Measurements from ENCODE around the gene EPHB4. TPM values are rescaled to one million over a fixed set of nuclear protein-coding genes. Genes with fewer than 3 reads are reported as not detected.

EPHB4 gene
- total and polyA plus RNA-seq, 2 of the 8 experiments (the other 6 are each of a cell fraction or from before 2014, with no cell fraction given) = 85.0 to 113 TPM

DNA sequence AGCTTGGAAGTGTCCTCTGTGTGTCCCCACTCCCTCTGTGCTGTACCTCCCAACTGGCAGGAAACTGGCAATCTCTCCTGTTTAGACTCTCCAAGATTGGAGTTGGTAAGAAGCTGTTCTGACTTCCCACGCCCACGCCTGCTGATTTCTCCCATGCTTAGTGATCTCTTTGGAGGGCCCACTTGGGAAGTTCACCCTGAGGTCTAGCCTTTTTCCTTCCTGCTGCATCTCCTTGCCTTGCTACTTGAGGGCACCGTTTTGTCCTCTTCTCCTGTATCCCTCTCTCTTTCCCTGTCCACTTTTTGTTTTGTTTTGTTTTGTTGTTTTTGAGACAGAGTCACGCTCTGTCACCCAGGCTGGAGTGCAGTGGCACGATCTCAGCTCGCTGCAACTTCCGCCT, 58.5 kb downstream of the EPHB4 start:
- Histone ChIP-seq H3K36me3 (ENCODE audit: control insufficient read depth in 2 of 4, insufficient read depth in 4 of 4, low read length in 3 of 4) (no peaks in the 10 kb centered on the region), H3K9ac (replicated peaks in 1 of 4; ENCODE audit: extremely low read depth in 1 of 4, low read depth in 3 of 4, low read length in 3 of 4) (no peak overlapping the region), H3K23me2 (ENCODE audit: low read depth, low read length) (0 out of 2 replicates have a peak, but pooled peaks cover under 1% of the 10 kb centered on the region), H2BK120ac (replicated peaks; ENCODE audit: low read depth, low read length) (no peak overlapping the region), H4K5ac (ENCODE audit: insufficient read length, low read depth, low read length) (no peak overlapping the region), H2BK15ac (ENCODE audit: low read length) (no peak overlapping the region), H2BK20ac (ENCODE audit: low read length) (no peak overlapping the region), H3K4me2 (ENCODE audit: insufficient read depth in 1 of 2, low read depth in 2 of 2, low read length in 2 of 2) (no peak overlapping the region), H2BK12ac (ENCODE audit: low read depth, low read length) (no peak overlapping the region), H3K14ac (ENCODE audit: insufficient read length) (no peak overlapping the region), H3K4me3 (ENCODE audit: extremely low read depth in 1 of 4, insufficient read depth in 2 of 4, low read depth in 3 of 4, low read length in 4 of 4) (no peak overlapping the region), H2AFZ (ENCODE audit: low read length) (no peak overlapping the region), H3K23ac (ENCODE audit: insufficient read length) (no peak overlapping the region), H3K4ac (replicated peaks; ENCODE audit: insufficient read length, low read depth, low read length) (no peak overlapping the region), H3K27ac (ENCODE audit: low read depth, low read length) (no peak overlapping the region), H3K9me3 (ENCODE audit: insufficient read depth in 2 of 2, low read depth in 1 of 2, low read length in 1 of 2) (no peaks in the 10 kb centered on the region; a peak in 1 of 4 replicates), H2AK5ac (ENCODE audit: low read depth, low read length) (no peak overlapping the region), H3K27me3 (replicated peaks in 1 of 4; ENCODE audit: control insufficient read depth in 3 of 4, extremely low read depth in 1 of 4, insufficient read depth in 3 of 4, low read length in 3 of 4) (no peaks in the 10 kb centered on the region; a peak in 1 of 7 replicates), H3K79me2 (ENCODE audit: control insufficient read depth in 1 of 2, insufficient read depth in 2 of 2, low read length in 2 of 2) (no peaks in the 10 kb centered on the region), H4K8ac (ENCODE audit: extremely low read depth, insufficient read depth, low read length) (no peak overlapping the region), H3K79me1 (ENCODE audit: low read depth, low read length) (no peaks in the 10 kb centered on the region), H4K91ac (replicated peaks; ENCODE audit: insufficient read length, low read length) (no peak overlapping the region), H2BK5ac (ENCODE audit: low read depth, low read length) (no peak overlapping the region), H3K18ac (ENCODE audit: extremely low read depth, low read length) (no peak overlapping the region), H3K4me1 (replicated peaks in 1 of 4; ENCODE audit: control insufficient read depth in 3 of 4, insufficient read depth in 4 of 4, low read length in 3 of 4) (peaks cover 0 to 2% (median 0%) of the 10 kb centered on the region in 4 experiments; a peak in 3 of 7 replicates), H3K56ac (replicated peaks; ENCODE audit: insufficient read length, low read depth, low read length) (no peak overlapping the region), H4K20me1 (replicated peaks in 1 of 2; ENCODE audit: control insufficient read depth in 1 of 2, insufficient read depth in 2 of 2, low read length in 2 of 2) (no peaks in the 10 kb centered on the region)
- DNase-seq (ENCODE audit: low read depth in 1 of 2, low spot score in 2 of 2) (no peak), FAIRE-seq (no peak)
- CTCF ChIA-PET (ENCODE audit: partially characterized antibody) = interaction anchor here (0.8 to 3.8 kb wide), 5 partner anchors 19 to 101 kb away, joined by 3 to 12 read pairs (median 5); no protein-coding TSS in a partner anchor
- WGBS, 2 experiments (ENCODE audit: extremely low coverage in 1 of 2, insufficient coverage in 1 of 2, insufficient read length in 1 of 2, insufficient replicate concordance in 2 of 2, low coverage in 1 of 2, low lambda C conversion rate in 2 of 2, missing lambda C conversion rate in 1 of 2) = 94% methylated on average over 7 of the region's 7 CpGs; no CpG with 5 or more reads in 1 of the 2 experiments
- TF ChIP-seq TEAD4 (IDR thresholded peaks at IDR 0.05; ENCODE audit: low read depth, low read length) (no peak), KDM5A (IDR thresholded peaks at IDR 0.05; ENCODE audit: low read length) (no peak), POU5F1 (IDR thresholded peaks at IDR 0.05; ENCODE audit: low read depth, low read length) (no peak), HDAC2 (IDR thresholded peaks at IDR 0.05; ENCODE audit: borderline replicate concordance in 1 of 2, low read depth in 2 of 2, low read length in 2 of 2) (no peak), TCF12 (IDR thresholded peaks at IDR 0.05; ENCODE audit: low read depth, low read length) (no peak), ZNF274 (IDR thresholded peaks at IDR 0.05; ENCODE audit: borderline replicate concordance, extremely low read depth, low read length) (no peak), SP2 (IDR thresholded peaks at IDR 0.05; ENCODE audit: low read length) (no peak), POLR2A (IDR thresholded peaks at IDR 0.05; ENCODE audit: control extremely low read depth in 1 of 2, low read depth in 2 of 2, low read length in 2 of 2) (no peak), CBX5 (IDR thresholded peaks at IDR 0.05; ENCODE audit: low read depth, low read length) (no peak), POLR2AphosphoS5 (IDR thresholded peaks at IDR 0.05; ENCODE audit: low read depth, low read length) (no peak)
- TF ChIP-seq, protein P1, sequence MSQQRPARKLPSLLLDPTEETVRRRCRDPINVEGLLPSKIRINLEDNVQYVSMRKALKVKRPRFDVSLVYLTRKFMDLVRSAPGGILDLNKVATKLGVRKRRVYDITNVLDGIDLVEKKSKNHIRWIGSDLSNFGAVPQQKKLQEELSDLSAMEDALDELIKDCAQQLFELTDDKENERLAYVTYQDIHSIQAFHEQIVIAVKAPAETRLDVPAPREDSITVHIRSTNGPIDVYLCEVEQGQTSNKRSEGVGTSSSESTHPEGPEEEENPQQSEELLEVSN (IDR thresholded peaks at IDR 0.05) = no peak
- POLR2A ChIA-PET (ENCODE audit: partially characterized antibody) = interaction anchor here (0.5 to 1.2 kb wide), 3 partner anchors 13 to 68 kb away, joined by 3 to 4 read pairs (median 4); no protein-coding TSS in a partner anchor

All from H1 (cell line).